Calu3 (cell line): ENCODE measurements around the gene PRR7. TPM values are rescaled to one million over a fixed set of nuclear protein-coding genes. Genes with fewer than 3 reads are reported as not detected.

Experiments used
- BruUV-seq: library from RNA; stranded (reverse); fragments of 400-500 nt; replicated peaks from 2 replicates; lab custom pipeline; 2021; lab: Mats Ljungman, UMichigan
- CTCF ChIA-PET: fragments of 300-600 bp; sonication (Branson Sonifier 250); formaldehyde crosslinking; loops from one replicate; lab custom pipeline; 2022; ENCODE audit warnings: antibody characterized with exemption; lab: Charles Lee
- DNase-seq: peaks from one replicate; pipeline ENCODE4 v3.0.0; 2022
- H3K27ac Mint-ChIP-seq: one replicate; pipeline ENCODE4 v1.8.0; 2022; ENCODE audit warnings: mixed read lengths; ENCODE audit not compliant: unreplicated experiment
- H3K27me3 Mint-ChIP-seq: one replicate; pipeline ENCODE4 v1.8.0; 2022; ENCODE audit warnings: mixed read lengths; ENCODE audit not compliant: unreplicated experiment
- H3K36me3 Mint-ChIP-seq: one replicate; pipeline ENCODE4 v1.8.0; 2022; ENCODE audit warnings: mild to moderate bottlenecking, moderate library complexity, mixed read lengths; ENCODE audit not compliant: insufficient read depth, unreplicated experiment
- H3K4me1 Mint-ChIP-seq: one replicate; pipeline ENCODE4 v1.8.0; 2022; ENCODE audit warnings: mild to moderate bottlenecking, low read depth, mixed read lengths; ENCODE audit not compliant: unreplicated experiment
- H3K4me3 Mint-ChIP-seq: one replicate; pipeline ENCODE4 v1.8.0; 2022; ENCODE audit warnings: mild to moderate bottlenecking, low read depth, moderate library complexity, mixed read lengths; ENCODE audit not compliant: unreplicated experiment
- H3K9me3 Mint-ChIP-seq: one replicate; pipeline ENCODE4 v1.8.0; 2022; ENCODE audit warnings: low read depth, mixed read lengths; ENCODE audit not compliant: unreplicated experiment
- intact Hi-C: fragments of 100-400 bp; cut with micrococcal nuclease; formaldehyde crosslinking; loops from one replicate; pipeline ENCODE4 v1.10.0; 2022; ENCODE audit not compliant: unreplicated experiment
- total RNA-seq: library from RNA; stranded (reverse); gene quantifications from 2 replicates; pipeline ENCODE4 v1.2.3, GENCODE V29; 2022
- TF ChIP-seq, protein P1 (sequence below): fragments of 200-600 bp; IDR thresholded peaks from one replicate; pipeline ENCODE4 v1.8.0; 2022; ENCODE audit warnings: antibody characterized with exemption; ENCODE audit not compliant: unreplicated experiment

The PRR7 gene
- total RNA-seq, 1 experiment from 2014 or later = 25.2 TPM

DNA sequence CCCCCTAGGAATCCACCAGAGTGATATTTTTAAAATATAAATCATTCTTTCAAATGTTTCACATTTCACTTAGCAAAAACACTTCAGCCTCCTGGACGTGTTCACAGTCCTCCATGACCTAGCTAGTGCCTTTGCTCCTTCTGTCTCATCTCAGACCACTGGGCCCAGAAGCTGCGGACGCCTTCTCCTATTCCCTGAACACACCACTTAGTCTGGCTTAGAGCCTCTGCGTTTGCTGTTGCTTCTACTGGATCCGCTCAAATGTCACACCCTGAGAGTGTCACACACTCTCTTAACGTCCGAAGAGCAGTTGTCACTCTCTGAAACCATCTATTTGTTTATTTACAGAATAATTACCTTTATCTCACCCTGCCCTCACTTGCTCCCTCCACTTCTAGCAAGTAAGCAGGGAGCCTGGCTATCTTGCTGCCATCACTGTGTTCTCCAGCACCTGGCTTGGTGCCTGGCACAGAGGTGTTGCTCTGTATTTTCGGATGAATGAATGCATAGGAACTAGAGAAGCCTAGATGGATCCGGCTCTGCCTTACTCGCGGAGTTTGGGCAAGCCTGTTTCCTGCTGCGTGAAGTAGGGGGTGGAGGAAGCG, 21.3 kb upstream of the PRR7 start:
- no TSS peak for BruUV-seq
- Mint-ChIP-seq H3K9me3 (no peaks in the 10 kb centered on the region), H3K4me3 (peak overlapping the region; percentile 93), H3K27me3 (peaks cover 12% of the 10 kb centered on the region), H3K27ac (peak overlapping the region; percentile 100), H3K4me1 (peaks cover 34% of the 10 kb centered on the region), H3K36me3 (peaks cover 52% of the 10 kb centered on the region)
- DNase-seq = no peak
- TF ChIP-seq, protein P1, sequence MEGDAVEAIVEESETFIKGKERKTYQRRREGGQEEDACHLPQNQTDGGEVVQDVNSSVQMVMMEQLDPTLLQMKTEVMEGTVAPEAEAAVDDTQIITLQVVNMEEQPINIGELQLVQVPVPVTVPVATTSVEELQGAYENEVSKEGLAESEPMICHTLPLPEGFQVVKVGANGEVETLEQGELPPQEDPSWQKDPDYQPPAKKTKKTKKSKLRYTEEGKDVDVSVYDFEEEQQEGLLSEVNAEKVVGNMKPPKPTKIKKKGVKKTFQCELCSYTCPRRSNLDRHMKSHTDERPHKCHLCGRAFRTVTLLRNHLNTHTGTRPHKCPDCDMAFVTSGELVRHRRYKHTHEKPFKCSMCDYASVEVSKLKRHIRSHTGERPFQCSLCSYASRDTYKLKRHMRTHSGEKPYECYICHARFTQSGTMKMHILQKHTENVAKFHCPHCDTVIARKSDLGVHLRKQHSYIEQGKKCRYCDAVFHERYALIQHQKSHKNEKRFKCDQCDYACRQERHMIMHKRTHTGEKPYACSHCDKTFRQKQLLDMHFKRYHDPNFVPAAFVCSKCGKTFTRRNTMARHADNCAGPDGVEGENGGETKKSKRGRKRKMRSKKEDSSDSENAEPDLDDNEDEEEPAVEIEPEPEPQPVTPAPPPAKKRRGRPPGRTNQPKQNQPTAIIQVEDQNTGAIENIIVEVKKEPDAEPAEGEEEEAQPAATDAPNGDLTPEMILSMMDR = no peak
- intact Hi-C loops = no loop called here
- CTCF ChIA-PET = interaction anchor here (0.6 to 3.6 kb wide), 3 partner anchors 22 to 110 kb away, joined by 3 to 33 read pairs (median 4); no protein-coding TSS in a partner anchor

DNA sequence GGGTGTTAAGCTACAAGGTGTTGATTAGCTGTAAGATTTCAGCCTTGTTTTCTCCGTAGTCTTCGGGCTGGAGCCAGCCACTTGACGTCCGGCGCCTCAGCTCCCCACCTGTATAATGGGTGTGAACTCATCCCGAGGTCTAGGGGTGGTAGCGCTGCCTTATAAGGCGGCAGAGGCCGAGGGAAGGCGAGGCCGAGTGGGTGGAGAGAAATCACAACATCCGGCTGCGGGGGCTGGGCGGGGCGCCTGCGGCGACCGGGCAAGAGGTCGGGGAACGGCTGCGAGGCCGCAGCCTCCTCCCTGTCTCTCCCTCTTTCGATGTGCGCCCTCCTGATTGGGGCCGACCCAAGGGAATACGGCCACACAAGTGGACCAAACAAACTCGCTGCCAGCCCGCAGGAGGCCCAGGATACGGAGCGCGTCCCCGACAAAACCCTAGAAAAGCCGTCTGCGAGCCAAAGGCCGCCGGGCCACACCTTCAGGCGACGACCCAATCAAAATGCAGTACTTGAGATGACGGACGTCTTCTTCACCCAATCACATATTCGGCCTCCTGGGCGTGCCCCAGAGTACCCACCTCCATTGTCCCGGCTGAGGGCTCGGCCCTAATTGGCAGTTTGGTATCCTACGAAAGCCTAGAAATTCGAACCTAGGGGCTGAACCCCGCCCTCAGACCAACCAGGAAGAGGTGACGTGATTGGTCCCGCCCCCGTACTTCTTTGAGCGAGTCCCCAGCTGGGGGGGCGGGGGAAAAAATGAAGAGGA, 20.6 kb upstream of the PRR7 start:
- TF ChIP-seq, protein P1 = no peak

DNA sequence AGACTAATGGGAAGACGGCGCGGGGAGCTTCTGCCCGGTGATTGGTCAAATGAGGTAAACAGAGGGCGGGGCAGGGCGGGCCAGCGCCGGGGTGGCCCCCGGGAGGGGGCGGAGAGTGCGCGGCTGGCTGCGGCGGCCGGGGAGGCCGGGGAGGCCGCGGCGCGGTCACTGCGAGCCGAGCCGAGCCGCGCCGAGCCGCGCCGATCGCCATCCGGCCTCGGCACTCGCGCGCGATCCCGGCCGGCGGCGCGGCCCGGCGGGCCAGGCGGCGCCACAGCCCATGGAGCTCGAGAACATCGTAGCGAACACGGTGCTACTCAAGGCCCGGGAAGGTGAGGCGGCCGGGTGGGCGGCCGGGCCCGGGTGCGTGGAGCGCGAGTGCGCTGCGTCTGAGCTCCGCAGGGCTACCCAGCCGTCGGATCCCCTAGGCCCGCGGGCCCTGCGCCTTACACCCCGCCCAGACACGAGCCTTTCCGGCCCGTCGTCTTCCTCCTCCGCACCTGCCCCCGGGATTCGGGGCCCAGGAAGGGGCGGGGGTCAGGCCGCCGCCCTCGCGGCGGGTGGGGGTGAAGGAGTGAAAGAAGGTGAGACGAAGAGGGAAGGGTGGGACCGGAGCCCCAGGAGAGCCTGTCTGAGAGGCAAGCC, 19.9 kb upstream of the PRR7 start, which contains the start of gene GRK6:
Gene GRK6, plus strand, starts transcription at position 111 of the 645 bp plus-strand sequence. Its CDS starts 170 bp downstream, at position 281.
- no TSS peak for BruUV-seq
- H3K27ac Mint-ChIP-seq = peak within 1 kb of the TSS; percentile 100
- H3K4me1 Mint-ChIP-seq = peaks cover 34% of the 10 kb centered on the region
- TF ChIP-seq, protein P1 = no peak
- peaks cover 12% of the 10 kb centered on the region for H3K27me3 Mint-ChIP-seq
- H3K4me3 Mint-ChIP-seq = peak within 1 kb of the TSS; percentile 93
- no peaks in the 10 kb centered on the region for H3K9me3 Mint-ChIP-seq
- CTCF ChIA-PET = interaction anchor here (0.5 to 3.6 kb wide), 12 partner anchors 10 to 173 kb away, joined by 3 to 33 read pairs (median 4); no protein-coding TSS in a partner anchor
- DNase-seq = peak; percentile 57
- intact Hi-C loops = no loop called here
- H3K36me3 Mint-ChIP-seq = peaks cover 63% of the 10 kb centered on the region

More for the DNA sequence above, 20.6 kb upstream of the PRR7 start:
- DNase-seq = peak; percentile 100
- CTCF ChIA-PET = interaction anchor here (0.5 to 3.6 kb wide), 12 partner anchors 10 to 173 kb away, joined by 3 to 33 read pairs (median 4); no protein-coding TSS in a partner anchor
- Mint-ChIP-seq H3K27me3 (peaks cover 12% of the 10 kb centered on the region), H3K36me3 (peaks cover 59% of the 10 kb centered on the region), H3K9me3 (no peaks in the 10 kb centered on the region), H3K4me3 (peak overlapping the region; percentile 93), H3K4me1 (peaks cover 34% of the 10 kb centered on the region), H3K27ac (peak overlapping the region; percentile 100)
- BruUV-seq = TSS peak; percentile 94
- intact Hi-C loops = no loop called here

DNA sequence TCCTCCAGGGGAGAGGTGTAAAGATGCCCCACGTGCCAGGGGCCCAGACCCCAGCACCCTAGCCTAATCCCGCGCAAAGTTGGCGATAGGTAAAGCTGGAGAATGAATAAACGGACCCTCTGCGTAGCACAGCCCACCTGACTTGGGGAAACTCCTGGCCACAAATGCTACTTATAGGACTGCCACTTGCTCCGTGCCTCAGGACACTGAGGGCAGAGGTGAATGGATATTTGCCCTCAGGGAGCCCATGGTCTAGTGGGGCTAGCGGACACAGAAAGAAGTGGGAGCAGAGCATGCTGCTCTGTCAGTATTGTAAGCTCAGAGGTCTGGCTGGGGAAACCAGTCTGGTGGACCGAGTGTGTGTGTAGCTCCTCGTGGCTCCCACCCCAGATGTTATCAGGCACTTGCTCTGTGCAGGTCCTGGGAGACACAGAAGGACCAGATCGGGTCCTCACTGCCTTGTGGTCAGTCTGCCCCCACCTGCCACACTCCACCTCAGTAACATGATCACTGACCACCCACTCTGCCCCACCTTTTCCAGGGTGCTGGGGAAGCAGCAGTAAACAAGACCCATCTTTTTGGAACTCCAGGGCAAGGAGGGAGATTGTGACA, 19.3 kb upstream of the PRR7 start:
- CTCF ChIA-PET = interaction anchor here (1.2 to 3.6 kb wide), 6 partner anchors 10 to 99 kb away, joined by 3 to 33 read pairs (median 6); no protein-coding TSS in a partner anchor
- Mint-ChIP-seq H3K4me1 (peaks cover 34% of the 10 kb centered on the region), H3K27me3 (peaks cover 12% of the 10 kb centered on the region), H3K36me3 (peaks cover 63% of the 10 kb centered on the region), H3K27ac (peak overlapping the region; percentile 100), H3K9me3 (no peaks in the 10 kb centered on the region), H3K4me3 (peak overlapping the region; percentile 93)
- TSS peak; percentile 75 for BruUV-seq
- TF ChIP-seq, protein P1 = no peak
- intact Hi-C loops = no loop called here
- DNase-seq = no peak
